ENCODE data around the gene MPST. TPM values are rescaled to one million over a fixed set of nuclear protein-coding genes. Genes with fewer than 3 reads are reported as not detected.
A peak's percentile ranks its signal among the peaks of the same experiment; 100 is the strongest.

The MPST gene
- total RNA-seq, 4 donors from 2014 or later, result 99.0 to 171 (median 143) TPM

DNA sequence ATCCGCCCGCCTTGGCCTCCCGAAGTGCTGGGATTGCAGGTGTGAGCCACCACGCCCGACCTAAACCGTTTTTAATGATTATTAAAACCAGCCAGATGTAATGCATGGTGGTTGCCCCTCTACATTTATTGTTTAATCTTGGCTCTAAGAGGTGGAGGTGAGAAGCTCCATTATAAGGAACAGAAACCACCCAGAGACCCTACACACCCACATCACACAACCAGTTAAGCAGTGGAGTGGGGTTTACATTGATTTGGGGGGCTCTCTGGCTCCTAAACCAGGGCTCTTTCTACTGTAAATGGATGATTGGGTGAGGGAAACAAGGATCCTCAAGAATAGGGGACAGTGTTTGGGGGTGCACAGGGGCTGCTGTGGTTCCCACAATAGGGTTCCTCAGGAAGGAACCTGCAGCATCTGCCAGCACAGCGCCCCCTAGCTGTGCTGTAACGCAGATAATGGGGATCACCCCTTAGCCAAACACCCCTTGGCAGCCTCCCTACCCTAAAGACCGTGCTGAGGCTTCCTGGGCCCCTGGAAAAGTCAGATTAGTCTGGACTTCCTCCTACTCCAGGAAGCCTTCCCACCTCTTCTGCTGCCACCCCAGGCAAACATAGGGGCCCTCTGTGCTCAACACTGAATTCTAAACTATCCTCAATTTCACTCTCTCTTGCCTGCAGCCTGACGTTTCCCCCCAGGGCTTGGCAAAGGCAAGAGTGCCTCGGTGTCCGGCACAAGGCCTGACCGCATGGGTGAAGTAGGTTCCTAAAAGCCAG is 2.4 kb downstream of the MPST start:
- Histone ChIP-seq H3K9me3 (no peaks in the 10 kb centered on the region), H3K27me3 (no peaks in the 10 kb centered on the region), H3K27ac (peak overlapping the region; percentile 15), H3K36me3 (peaks cover 27% of the 10 kb centered on the region), H3K4me1 (peaks cover 54% of the 10 kb centered on the region), H3K4me3 (no peak overlapping the region)
- TF ChIP-seq, protein P1, sequence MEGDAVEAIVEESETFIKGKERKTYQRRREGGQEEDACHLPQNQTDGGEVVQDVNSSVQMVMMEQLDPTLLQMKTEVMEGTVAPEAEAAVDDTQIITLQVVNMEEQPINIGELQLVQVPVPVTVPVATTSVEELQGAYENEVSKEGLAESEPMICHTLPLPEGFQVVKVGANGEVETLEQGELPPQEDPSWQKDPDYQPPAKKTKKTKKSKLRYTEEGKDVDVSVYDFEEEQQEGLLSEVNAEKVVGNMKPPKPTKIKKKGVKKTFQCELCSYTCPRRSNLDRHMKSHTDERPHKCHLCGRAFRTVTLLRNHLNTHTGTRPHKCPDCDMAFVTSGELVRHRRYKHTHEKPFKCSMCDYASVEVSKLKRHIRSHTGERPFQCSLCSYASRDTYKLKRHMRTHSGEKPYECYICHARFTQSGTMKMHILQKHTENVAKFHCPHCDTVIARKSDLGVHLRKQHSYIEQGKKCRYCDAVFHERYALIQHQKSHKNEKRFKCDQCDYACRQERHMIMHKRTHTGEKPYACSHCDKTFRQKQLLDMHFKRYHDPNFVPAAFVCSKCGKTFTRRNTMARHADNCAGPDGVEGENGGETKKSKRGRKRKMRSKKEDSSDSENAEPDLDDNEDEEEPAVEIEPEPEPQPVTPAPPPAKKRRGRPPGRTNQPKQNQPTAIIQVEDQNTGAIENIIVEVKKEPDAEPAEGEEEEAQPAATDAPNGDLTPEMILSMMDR (IDR thresholded peaks at IDR 0.05), result peak; percentile 15 to 76
- no peak for TF ChIP-seq POLR2A (IDR thresholded peaks at IDR 0.05)
- no peak for DNase-seq (ENCODE audit: low spot score in 2 of 2)
- 64% methylated on average over 9 of the region's 13 CpGs for WGBS

DNA sequence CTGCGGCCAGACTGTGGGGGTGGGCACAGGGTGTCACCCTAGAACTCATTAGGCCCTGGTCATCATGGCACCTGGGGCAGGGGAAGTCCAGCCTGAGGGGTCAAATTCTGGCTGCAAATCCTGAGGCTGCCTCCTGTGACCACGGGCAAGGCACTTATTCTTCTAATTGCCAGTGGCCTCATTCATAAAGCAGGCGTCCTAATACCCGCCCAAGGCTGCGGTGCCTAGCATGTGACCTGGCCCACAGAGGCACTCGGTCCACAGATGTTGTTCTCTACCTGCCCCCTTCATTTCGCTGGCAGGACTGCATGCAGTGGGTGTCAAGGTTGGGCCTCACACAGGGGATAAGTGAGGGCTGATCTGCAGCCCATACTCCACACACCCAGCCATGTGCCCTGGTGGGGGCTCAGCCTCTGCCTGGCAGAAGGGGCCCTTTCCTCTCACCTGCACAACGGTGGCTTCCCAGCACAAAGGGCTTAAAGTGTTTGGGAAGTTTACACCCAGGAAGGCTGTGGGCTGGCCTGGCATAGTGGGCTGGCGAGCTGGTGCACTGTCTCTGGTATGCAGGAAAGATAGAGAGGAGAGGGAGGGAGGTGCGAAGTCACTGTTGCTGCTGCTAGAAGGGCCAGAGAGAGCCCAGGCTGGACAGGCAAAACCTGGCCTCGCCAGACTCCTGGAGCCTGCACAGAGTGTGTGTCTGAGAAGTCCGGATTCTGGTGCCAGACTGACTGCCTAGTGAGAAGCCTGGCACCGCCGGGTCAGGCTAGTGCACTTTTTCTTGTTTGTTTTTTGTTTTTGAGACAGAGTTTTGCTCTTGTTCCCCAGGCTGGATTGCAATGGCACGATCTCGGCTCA is 3.2 kb downstream of the MPST start:
- no peak for DNase-seq (ENCODE audit: low spot score in 2 of 2)
- peaks cover 35% of the 10 kb centered on the region for H3K36me3 ChIP-seq
- 79% methylated on average over 9 of the region's 16 CpGs for WGBS

DNA sequence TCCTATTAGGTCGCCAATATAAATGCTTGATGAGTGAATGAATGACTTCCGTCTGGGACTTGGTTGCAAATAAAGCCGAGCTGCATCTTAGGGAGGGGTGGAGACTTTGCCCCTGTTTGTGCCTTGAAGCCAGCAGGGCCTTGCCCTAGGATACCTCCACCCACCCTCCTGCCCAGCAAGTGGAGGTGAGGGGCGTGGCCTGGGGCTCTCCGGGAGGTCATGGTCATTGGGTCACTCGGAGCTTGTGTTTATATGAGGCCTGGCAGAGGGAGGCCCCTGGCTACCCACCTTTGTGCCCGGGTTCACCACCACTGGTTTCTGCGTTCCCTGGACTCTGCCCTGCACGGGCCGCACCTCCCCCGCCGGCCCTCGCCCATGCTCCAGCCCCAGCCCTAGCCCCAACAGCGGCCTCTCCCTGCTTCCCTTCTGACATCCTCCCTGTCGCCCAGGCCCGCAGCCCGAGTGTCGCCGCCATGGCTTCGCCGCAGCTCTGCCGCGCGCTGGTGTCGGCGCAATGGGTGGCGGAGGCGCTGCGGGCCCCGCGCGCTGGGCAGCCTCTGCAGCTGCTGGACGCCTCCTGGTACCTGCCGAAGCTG is 4.3 kb downstream of the MPST start:
- Histone ChIP-seq H3K27me3 (no peaks in the 10 kb centered on the region), H3K27ac (no peak overlapping the region), H3K4me1 (peaks cover 35% of the 10 kb centered on the region), H3K4me3 (no peak overlapping the region), H3K36me3 (peaks cover 44% of the 10 kb centered on the region), H3K9me3 (no peaks in the 10 kb centered on the region)
- TF ChIP-seq POLR2A (IDR thresholded peaks at IDR 0.05), result no peak
- TF ChIP-seq, protein P1 (IDR thresholded peaks at IDR 0.05), result no peak
- no peak for TF ChIP-seq POLR2AphosphoS5 (IDR thresholded peaks at IDR 0.05)
- no peak for TF ChIP-seq EP300 (IDR thresholded peaks at IDR 0.05)
- no peak for DNase-seq (ENCODE audit: low spot score in 2 of 2)
- 96% methylated on average over 18 of the region's 34 CpGs for WGBS

More for the DNA sequence above, 3.2 kb downstream of the MPST start:
- TF ChIP-seq POLR2AphosphoS5 (IDR thresholded peaks at IDR 0.05) (no peak), EP300 (IDR thresholded peaks at IDR 0.05) (no peak), POLR2A (IDR thresholded peaks at IDR 0.05) (no peak)
- TF ChIP-seq, protein P1 (IDR thresholded peaks at IDR 0.05), result no peak
- no peaks in the 10 kb centered on the region for H3K9me3 ChIP-seq
- H3K27ac ChIP-seq, result peak overlapping the region; percentile 15
- H3K4me1 ChIP-seq, result peaks cover 46% of the 10 kb centered on the region
- H3K4me3 ChIP-seq, result no peak overlapping the region
- H3K27me3 ChIP-seq, result no peaks in the 10 kb centered on the region

DNA sequence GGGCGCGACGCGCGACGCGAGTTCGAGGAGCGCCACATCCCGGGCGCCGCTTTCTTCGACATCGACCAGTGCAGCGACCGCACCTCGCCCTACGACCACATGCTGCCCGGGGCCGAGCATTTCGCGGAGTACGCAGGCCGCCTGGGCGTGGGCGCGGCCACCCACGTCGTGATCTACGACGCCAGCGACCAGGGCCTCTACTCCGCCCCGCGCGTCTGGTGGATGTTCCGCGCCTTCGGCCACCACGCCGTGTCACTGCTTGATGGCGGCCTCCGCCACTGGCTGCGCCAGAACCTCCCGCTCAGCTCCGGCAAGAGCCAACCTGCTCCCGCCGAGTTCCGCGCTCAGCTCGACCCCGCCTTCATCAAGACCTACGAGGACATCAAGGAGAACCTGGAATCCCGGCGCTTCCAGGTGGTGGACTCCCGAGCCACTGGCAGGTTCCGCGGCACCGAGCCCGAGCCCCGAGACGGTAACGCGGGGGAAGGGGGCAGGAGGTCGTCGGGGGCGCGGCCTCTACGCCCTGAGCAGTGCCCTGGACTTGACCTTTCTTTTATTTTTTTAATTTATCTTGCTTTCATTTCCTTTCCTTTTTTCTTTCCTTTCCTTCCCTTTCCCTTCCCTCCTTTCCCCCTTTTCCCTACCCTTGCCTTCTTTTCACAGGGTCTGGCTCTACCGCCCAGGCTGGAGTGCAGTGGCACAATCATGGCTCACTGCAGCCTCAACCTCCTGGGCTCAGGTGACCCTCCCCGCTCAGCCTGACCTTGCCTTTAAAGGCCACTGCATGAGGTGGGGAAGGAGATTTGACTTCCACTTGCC is 5.0 kb downstream of the MPST start:
- peaks cover 32% of the 10 kb centered on the region for H3K4me1 ChIP-seq
- 92% methylated on average over 59 of the region's 71 CpGs for WGBS
- H3K27ac ChIP-seq, result no peak overlapping the region
- H3K36me3 ChIP-seq, result peaks cover 51% of the 10 kb centered on the region
- DNase-seq (ENCODE audit: low spot score in 2 of 2), result no peak
- H3K4me3 ChIP-seq, result no peak overlapping the region
- TF ChIP-seq POLR2A (IDR thresholded peaks at IDR 0.05) (no peak), POLR2AphosphoS5 (IDR thresholded peaks at IDR 0.05) (no peak), EP300 (IDR thresholded peaks at IDR 0.05) (no peak)
- TF ChIP-seq, protein P1 (IDR thresholded peaks at IDR 0.05), result no peak
- H3K9me3 ChIP-seq, result no peaks in the 10 kb centered on the region
- no peaks in the 10 kb centered on the region for H3K27me3 ChIP-seq

Measured in suprapubic skin (tissue), 4 donors.